HCT116 (cell line): ENCODE data around the gene SLC35D1. TPM values are rescaled to one million over a fixed set of nuclear protein-coding genes. Genes with fewer than 3 reads are reported as not detected.

ENCODE experiments used
- ATAC-seq: fragments of 200-7000 bp; cut with Tn5 transposase; 2 replicates; pipeline ENCODE4 v1.9.1; 2020; ENCODE audit warnings: mild to moderate bottlenecking, moderate library complexity
- BruUV-seq: library from RNA; stranded (reverse); fragments of 400-500 nt; replicated peaks from 2 replicates; lab custom pipeline; 2021; lab: Mats Ljungman, UMichigan
- CTCF ChIA-PET: fragments of 300-600 bp; sonication (Branson Sonifier 250); formaldehyde crosslinking; loops from one replicate; lab custom pipeline; 2021; ENCODE audit warnings: antibody characterized with exemption; lab: Charles Lee
- POLR2A ChIA-PET: fragments of 300-600, 350-600 bp; sonication (Branson Sonifier 250); formaldehyde crosslinking; loops from one replicate; lab custom pipeline; 2021; ENCODE audit warnings: antibody characterized with exemption; lab: Charles Lee
- RAD21 ChIA-PET, 2 experiments: fragments of 300-600 bp; sonication (Branson Sonifier 250); formaldehyde crosslinking; loops; one replicate each; lab custom pipeline; 2023; ENCODE audit warnings: low total read pairs in 2 of 2; ENCODE audit not compliant: uncharacterized antibody in 2 of 2, unreplicated experiment in 2 of 2, low non-redundant PET in 1 of 2; lab: Charles Lee
- DNase-seq: peaks from one replicate; pipeline ENCODE4 v3.0.0-alpha.2; 2010; ENCODE audit warnings: low read depth, low spot score
- H2AFZ ChIP-seq: fragments of 200-600 bp; shearing (Covaris generic), sonication (generic); 2 replicates; pipeline ENCODE4 v1.6.1; 2017; ENCODE audit warnings: low read depth, mixed run types, mixed read lengths, antibody characterized with exemption, low read length; ENCODE audit not compliant: poor library complexity, severe bottlenecking
- H3K27ac ChIP-seq: 2 replicates; pipeline ENCODE4 v1.5.1; 2012; ENCODE audit warnings: low read depth, low read length
- H3K27me3 ChIP-seq: fragments of 200-600 bp; sonication (generic); 2 replicates; pipeline ENCODE4 v1.6.1; 2016; ENCODE audit warnings: mixed run types, low read length, mixed read lengths; ENCODE audit not compliant: insufficient read depth
- H3K36me3 ChIP-seq, 2 experiments: fragments of 200-500 bp in 1 of 2; fragments of 200-600 bp in 1 of 2; sonication (Bioruptor generic) in 1 of 2; sonication (generic) in 1 of 2; 2 replicates each; pipeline versions ENCODE4 v1.5.1 to v1.6.1; 2014 to 2016; ENCODE audit warnings: low read length in 2 of 2, inconsistent platforms in 1 of 2, mixed read lengths in 1 of 2, mixed run types in 1 of 2; ENCODE audit not compliant: insufficient read depth in 2 of 2, control insufficient read depth in 1 of 2
- H3K4me1 ChIP-seq, 2 experiments: fragments of 200-600 bp in 1 of 2; sonication (generic) in 1 of 2; 2 replicates each; pipeline versions ENCODE4 v1.5.1 to v1.6.1; 2012 to 2017; ENCODE audit warnings: low read length in 2 of 2, inconsistent platforms in 1 of 2, mild to moderate bottlenecking in 1 of 2, mixed read lengths in 1 of 2, mixed run types in 1 of 2, moderate library complexity in 1 of 2; ENCODE audit not compliant: insufficient read depth in 2 of 2, control insufficient read depth in 1 of 2
- H3K4me2 ChIP-seq: fragments of 200-600 bp; sonication (generic); 2 replicates; pipeline ENCODE4 v1.6.1; 2017; ENCODE audit warnings: mixed run types, low read length, mixed read lengths
- H3K4me3 ChIP-seq, 2 experiments: fragments of 200-600 bp in 1 of 2; sonication (generic) in 1 of 2; replicated peaks in 1 of 2; 2 replicates each; pipeline ENCODE4 v1.5.1; 2011 to 2016; ENCODE audit warnings: low read length in 2 of 2, control low read depth in 1 of 2, low read depth in 1 of 2, mild to moderate bottlenecking in 1 of 2, mixed read lengths in 1 of 2, mixed run types in 1 of 2
- H3K79me2 ChIP-seq: fragments of 200-600 bp; sonication (generic); 2 replicates; pipeline ENCODE4 v1.6.1; 2017; ENCODE audit warnings: mild to moderate bottlenecking, mixed run types, low read length, moderate library complexity, mixed read lengths; ENCODE audit not compliant: insufficient read depth
- H3K9ac ChIP-seq: fragments of 200-600 bp; sonication (generic); 2 replicates; pipeline ENCODE4 v1.6.1; 2016; ENCODE audit warnings: low read length, mixed read lengths
- H3K9me2 ChIP-seq: fragments of 200-600 bp; sonication (generic), shearing (Covaris generic); 2 replicates; pipeline ENCODE4 v1.6.1; 2017; ENCODE audit warnings: mixed run types, mild to moderate bottlenecking, moderate library complexity; ENCODE audit not compliant: insufficient read depth
- H3K9me3 ChIP-seq, 2 experiments: fragments of 200-500 bp in 1 of 2; fragments of 200-600 bp in 1 of 2; sonication (Bioruptor generic) in 1 of 2; sonication (generic) in 1 of 2; 2 replicates each; pipeline ENCODE4 v1.6.1; 2014 to 2017; ENCODE audit warnings: low read length in 2 of 2, mixed read lengths in 2 of 2, inconsistent platforms in 1 of 2, low read depth in 1 of 2, mild to moderate bottlenecking in 1 of 2, mixed run types in 1 of 2, moderate library complexity in 1 of 2; ENCODE audit not compliant: control insufficient read depth in 1 of 2, insufficient read depth in 1 of 2
- H4K20me1 ChIP-seq: fragments of 200-600 bp; sonication (generic), shearing (Covaris generic); 2 replicates; pipeline ENCODE4 v1.6.1; 2017; ENCODE audit warnings: mixed run types, mild to moderate bottlenecking, moderate library complexity; ENCODE audit not compliant: insufficient read depth
- CBX3 ChIP-seq: IDR thresholded peaks from 2 replicates; pipeline ENCODE4 v1.6.1; 2012; ENCODE audit warnings: low read depth
- EGR1 ChIP-seq: IDR thresholded peaks from 2 replicates; pipeline ENCODE4 v1.6.1; 2012; ENCODE audit warnings: low read depth
- ELF1 ChIP-seq: IDR thresholded peaks from 2 replicates; pipeline ENCODE4 v1.6.1; 2012; ENCODE audit warnings: low read depth, borderline replicate concordance
- EZH2 ChIP-seq: fragments of 200-600 bp; sonication (generic); IDR thresholded peaks from 2 replicates; pipeline ENCODE4 v1.6.1; 2017; ENCODE audit warnings: antibody characterized with exemption, mixed run types
- EZH2phosphoT487 ChIP-seq: fragments of 200-600 bp; IDR thresholded peaks from 2 replicates; pipeline ENCODE4 v1.6.1; 2018; ENCODE audit warnings: antibody characterized with exemption, borderline replicate concordance
- FOSL1 ChIP-seq: IDR thresholded peaks from 2 replicates; pipeline ENCODE4 v1.6.1; 2012; ENCODE audit warnings: low read depth
- JUND ChIP-seq: IDR thresholded peaks from 2 replicates; pipeline ENCODE4 v1.6.1; 2012
- POLR2A ChIP-seq: IDR thresholded peaks from 2 replicates; pipeline ENCODE4 v1.7.0; 2011; ENCODE audit warnings: borderline replicate concordance; ENCODE audit not compliant: insufficient read depth, insufficient read length; ENCODE audit errors: extremely low read depth
- POLR2AphosphoS5 ChIP-seq: IDR thresholded peaks from 2 replicates; pipeline ENCODE4 v1.6.1; 2011; ENCODE audit warnings: mild to moderate bottlenecking, low read depth, low read length, moderate library complexity
- RAD21 ChIP-seq: IDR thresholded peaks from 2 replicates; pipeline ENCODE4 v1.6.1; 2012; ENCODE audit warnings: low read depth, mild to moderate bottlenecking
- SIN3A ChIP-seq: IDR thresholded peaks from 2 replicates; pipeline ENCODE4 v1.6.1; 2012; ENCODE audit warnings: low read depth
- TCF7L2 ChIP-seq: IDR thresholded peaks from 2 replicates; pipeline ENCODE4 v1.7.0; 2011; ENCODE audit warnings: borderline replicate concordance, inconsistent platforms; ENCODE audit not compliant: insufficient read depth, insufficient read length; ENCODE audit errors: extremely low read depth
- ZFX ChIP-seq: fragments of 450-650 bp; IDR thresholded peaks from 2 replicates; pipeline ENCODE4 v1.6.1; 2017
- intact Hi-C: fragments of 100-400 bp; cut with micrococcal nuclease; formaldehyde crosslinking; loops from 2 replicates; pipeline ENCODE4 v1.10.0; 2022
- total RNA-seq: library from RNA; stranded (reverse); gene quantifications from one replicate; pipeline ENCODE4 v1.2.1, GENCODE V29; 2021; ENCODE audit not compliant: unreplicated experiment
- TF ChIP-seq, protein P1 (sequence below): IDR thresholded peaks from 2 replicates; pipeline ENCODE4 v1.6.1; 2012
- TF ChIP-seq, protein P2 (sequence below): IDR thresholded peaks from 2 replicates; pipeline ENCODE4 v1.6.1; 2012; ENCODE audit warnings: low read depth
- TF ChIP-seq, protein P3 (sequence below): IDR thresholded peaks from 2 replicates; pipeline ENCODE4 v1.6.1; 2012
- TF ChIP-seq, protein P4 (sequence below): IDR thresholded peaks from 2 replicates; pipeline ENCODE4 v1.6.1; 2011; ENCODE audit warnings: mild to moderate bottlenecking, low read length, moderate library complexity; ENCODE audit not compliant: insufficient replicate concordance; ENCODE audit errors: extremely low read depth
- TF ChIP-seq, protein P5 (sequence below), 3 experiments: fragments of 200-600 bp in 1 of 3; sonication (generic) in 1 of 3; IDR thresholded peaks in 2 of 3; conservative IDR thresholded peaks in 1 of 3; 2 replicates each; pipeline ENCODE4 v1.5.1; 2012 to 2017; ENCODE audit warnings: low read depth in 2 of 3, low read length in 2 of 3, antibody characterized with exemption in 1 of 3, borderline replicate concordance in 1 of 3, control low read depth in 1 of 3, mild to moderate bottlenecking in 1 of 3, mixed read lengths in 1 of 3, mixed run types in 1 of 3, moderate library complexity in 1 of 3; ENCODE audit not compliant: insufficient read depth in 1 of 3

Gene SLC35D1
- total RNA-seq, 1 experiment from 2014 or later = 6.1 TPM

DNA sequence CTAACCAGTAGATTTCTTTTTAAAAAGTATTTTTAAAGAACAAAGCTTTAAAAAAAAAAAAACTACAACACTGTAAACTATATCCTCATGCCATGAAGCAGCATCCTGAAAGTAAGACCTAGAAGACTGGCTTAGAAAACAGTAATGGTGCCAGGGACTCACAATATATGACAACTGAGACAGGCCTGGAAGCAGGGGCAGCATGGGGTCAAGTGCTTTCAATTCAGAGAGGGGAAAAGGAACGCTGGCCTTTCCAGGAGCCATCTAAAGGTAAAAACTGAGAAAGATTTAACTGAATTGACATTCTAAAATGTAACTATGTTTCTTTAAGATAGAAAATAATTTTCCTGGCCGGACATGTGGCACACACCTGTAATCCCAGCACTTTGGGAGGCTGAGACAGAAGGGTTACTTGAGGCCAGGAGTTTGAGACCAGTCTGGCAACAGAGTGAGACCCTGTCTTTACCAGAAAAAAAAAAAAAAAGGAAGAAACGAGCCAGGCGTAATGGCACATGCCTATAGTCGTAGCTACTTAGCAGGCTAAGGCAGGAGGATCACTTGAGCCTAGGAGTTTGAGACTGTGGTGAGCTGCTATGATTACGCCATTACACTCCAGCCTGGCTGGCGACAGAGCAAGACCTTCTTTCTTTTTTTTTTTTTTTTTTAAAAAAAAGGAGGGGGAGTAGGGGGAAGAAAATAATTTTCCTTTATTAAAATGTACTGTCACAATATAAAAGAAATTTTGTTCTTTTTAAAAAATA lies 54.1 kb downstream of the SLC35D1 start:
- ChIA-PET POLR2A (no interaction called here), CTCF (interaction anchor here (1.1 kb wide), 2 partner anchors 149 to 213 kb away, joined by 4 to 5 read pairs; no protein-coding TSS in a partner anchor), RAD21 (no interaction called here)
- Histone ChIP-seq H3K4me1 (no peaks in the 10 kb centered on the region), H3K27me3 (no peaks in the 10 kb centered on the region), H3K79me2 (no peaks in the 10 kb centered on the region), H3K4me2 (no peak overlapping the region), H4K20me1 (no peaks in the 10 kb centered on the region), H3K9ac (no peak overlapping the region), H2AFZ (no peak overlapping the region), H3K27ac (no peak overlapping the region), H3K36me3 (no peaks in the 10 kb centered on the region), H3K4me3 (no peak overlapping the region), H3K9me3 (no peaks in the 10 kb centered on the region), H3K9me2 (no peaks in the 10 kb centered on the region)
- BruUV-seq = no TSS peak
- TF ChIP-seq, protein P1, sequence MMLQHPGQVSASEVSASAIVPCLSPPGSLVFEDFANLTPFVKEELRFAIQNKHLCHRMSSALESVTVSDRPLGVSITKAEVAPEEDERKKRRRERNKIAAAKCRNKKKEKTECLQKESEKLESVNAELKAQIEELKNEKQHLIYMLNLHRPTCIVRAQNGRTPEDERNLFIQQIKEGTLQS = no peak
- TF ChIP-seq ELF1 (no peak), EZH2 (no peak), CBX3 (no peak), TCF7L2 (no peak), FOSL1 (no peak), SIN3A (no peak), EZH2phosphoT487 (no peak), EGR1 (no peak), RAD21 (no peak), POLR2A (no peak), POLR2AphosphoS5 (no peak), ZFX (no peak), JUND (no peak)
- TF ChIP-seq, protein P2, sequence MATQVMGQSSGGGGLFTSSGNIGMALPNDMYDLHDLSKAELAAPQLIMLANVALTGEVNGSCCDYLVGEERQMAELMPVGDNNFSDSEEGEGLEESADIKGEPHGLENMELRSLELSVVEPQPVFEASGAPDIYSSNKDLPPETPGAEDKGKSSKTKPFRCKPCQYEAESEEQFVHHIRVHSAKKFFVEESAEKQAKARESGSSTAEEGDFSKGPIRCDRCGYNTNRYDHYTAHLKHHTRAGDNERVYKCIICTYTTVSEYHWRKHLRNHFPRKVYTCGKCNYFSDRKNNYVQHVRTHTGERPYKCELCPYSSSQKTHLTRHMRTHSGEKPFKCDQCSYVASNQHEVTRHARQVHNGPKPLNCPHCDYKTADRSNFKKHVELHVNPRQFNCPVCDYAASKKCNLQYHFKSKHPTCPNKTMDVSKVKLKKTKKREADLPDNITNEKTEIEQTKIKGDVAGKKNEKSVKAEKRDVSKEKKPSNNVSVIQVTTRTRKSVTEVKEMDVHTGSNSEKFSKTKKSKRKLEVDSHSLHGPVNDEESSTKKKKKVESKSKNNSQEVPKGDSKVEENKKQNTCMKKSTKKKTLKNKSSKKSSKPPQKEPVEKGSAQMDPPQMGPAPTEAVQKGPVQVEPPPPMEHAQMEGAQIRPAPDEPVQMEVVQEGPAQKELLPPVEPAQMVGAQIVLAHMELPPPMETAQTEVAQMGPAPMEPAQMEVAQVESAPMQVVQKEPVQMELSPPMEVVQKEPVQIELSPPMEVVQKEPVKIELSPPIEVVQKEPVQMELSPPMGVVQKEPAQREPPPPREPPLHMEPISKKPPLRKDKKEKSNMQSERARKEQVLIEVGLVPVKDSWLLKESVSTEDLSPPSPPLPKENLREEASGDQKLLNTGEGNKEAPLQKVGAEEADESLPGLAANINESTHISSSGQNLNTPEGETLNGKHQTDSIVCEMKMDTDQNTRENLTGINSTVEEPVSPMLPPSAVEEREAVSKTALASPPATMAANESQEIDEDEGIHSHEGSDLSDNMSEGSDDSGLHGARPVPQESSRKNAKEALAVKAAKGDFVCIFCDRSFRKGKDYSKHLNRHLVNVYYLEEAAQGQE = no peak
- TF ChIP-seq, protein P3, sequence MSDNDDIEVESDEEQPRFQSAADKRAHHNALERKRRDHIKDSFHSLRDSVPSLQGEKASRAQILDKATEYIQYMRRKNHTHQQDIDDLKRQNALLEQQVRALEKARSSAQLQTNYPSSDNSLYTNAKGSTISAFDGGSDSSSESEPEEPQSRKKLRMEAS = no peak
- TF ChIP-seq, protein P4, sequence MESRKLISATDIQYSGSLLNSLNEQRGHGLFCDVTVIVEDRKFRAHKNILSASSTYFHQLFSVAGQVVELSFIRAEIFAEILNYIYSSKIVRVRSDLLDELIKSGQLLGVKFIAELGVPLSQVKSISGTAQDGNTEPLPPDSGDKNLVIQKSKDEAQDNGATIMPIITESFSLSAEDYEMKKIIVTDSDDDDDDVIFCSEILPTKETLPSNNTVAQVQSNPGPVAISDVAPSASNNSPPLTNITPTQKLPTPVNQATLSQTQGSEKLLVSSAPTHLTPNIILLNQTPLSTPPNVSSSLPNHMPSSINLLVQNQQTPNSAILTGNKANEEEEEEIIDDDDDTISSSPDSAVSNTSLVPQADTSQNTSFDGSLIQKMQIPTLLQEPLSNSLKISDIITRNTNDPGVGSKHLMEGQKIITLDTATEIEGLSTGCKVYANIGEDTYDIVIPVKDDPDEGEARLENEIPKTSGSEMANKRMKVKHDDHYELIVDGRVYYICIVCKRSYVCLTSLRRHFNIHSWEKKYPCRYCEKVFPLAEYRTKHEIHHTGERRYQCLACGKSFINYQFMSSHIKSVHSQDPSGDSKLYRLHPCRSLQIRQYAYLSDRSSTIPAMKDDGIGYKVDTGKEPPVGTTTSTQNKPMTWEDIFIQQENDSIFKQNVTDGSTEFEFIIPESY = no peak
- TF ChIP-seq, protein P5, sequence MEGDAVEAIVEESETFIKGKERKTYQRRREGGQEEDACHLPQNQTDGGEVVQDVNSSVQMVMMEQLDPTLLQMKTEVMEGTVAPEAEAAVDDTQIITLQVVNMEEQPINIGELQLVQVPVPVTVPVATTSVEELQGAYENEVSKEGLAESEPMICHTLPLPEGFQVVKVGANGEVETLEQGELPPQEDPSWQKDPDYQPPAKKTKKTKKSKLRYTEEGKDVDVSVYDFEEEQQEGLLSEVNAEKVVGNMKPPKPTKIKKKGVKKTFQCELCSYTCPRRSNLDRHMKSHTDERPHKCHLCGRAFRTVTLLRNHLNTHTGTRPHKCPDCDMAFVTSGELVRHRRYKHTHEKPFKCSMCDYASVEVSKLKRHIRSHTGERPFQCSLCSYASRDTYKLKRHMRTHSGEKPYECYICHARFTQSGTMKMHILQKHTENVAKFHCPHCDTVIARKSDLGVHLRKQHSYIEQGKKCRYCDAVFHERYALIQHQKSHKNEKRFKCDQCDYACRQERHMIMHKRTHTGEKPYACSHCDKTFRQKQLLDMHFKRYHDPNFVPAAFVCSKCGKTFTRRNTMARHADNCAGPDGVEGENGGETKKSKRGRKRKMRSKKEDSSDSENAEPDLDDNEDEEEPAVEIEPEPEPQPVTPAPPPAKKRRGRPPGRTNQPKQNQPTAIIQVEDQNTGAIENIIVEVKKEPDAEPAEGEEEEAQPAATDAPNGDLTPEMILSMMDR (IDR thresholded peaks at IDR 0.05 in 2 of 3, conservative IDR thresholded peaks at IDR 0.05 in 1 of 3; ENCODE audit: borderline replicate concordance in 1 of 3, insufficient read depth in 1 of 3, low read depth in 2 of 3, low read length in 2 of 3) = no peak
- no peak for ATAC-seq
- DNase-seq = no peak
- intact Hi-C loops = loop anchor here (10.0 kb wide), 1 partner anchor 505 kb away; no protein-coding TSS in a partner anchor
